Measurements from ENCODE around the gene MED12L.

DNA sequence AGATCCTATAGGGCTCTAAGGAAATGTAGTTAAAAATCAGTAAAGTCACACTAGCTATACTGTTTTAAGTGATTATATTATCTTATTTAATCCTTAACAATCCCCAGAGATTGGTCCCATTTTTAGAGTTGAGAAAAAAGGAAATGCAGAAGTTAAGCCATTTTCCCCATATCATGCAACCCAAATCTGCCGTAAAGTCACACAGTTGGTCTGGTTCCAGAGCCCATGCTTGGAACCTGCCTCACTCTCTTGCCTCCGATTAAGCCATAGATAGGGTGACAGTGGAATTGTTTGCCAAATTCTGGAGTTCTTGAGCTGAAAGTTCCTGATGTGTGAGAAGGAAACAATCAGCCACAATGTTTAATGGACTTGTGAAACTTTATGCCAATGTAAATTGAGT, 246.2 kb downstream of the MED12L start:
- no peak for TF ChIP-seq POLR2A (IDR thresholded peaks at IDR 0.05)
- TF ChIP-seq EP300 (IDR thresholded peaks at IDR 0.05), result no peak
- no peak for TF ChIP-seq CTCF (IDR thresholded peaks at IDR 0.05)

All from ovary (tissue), 3 donors.